Activated CD4-positive, alpha-beta T cell treated with anti-CD3 and anti-CD28 coated beads, Interleukin-2, amount 10 ng/mL, durations not matched to agents 24 days and 14 days (primary cell): ENCODE results near the gene IGFL3. TPM values are rescaled to one million over a fixed set of nuclear protein-coding genes. Genes with fewer than 3 reads are reported as not detected.
"Not testable (repeated sequence)": the region's sequence is repeated elsewhere in the genome, so short reads cannot be mapped to it uniquely, and the experiment has no call there.

Experiments
- DNase-seq: peaks from one replicate; pipeline ENCODE4 v3.0.0; 2022
- H3K27ac Mint-ChIP-seq: one replicate; pipeline ENCODE4 v1.8.0; 2022; ENCODE audit warnings: mild to moderate bottlenecking, mixed read lengths
- H3K27me3 Mint-ChIP-seq: one replicate; pipeline ENCODE4 v1.8.0; 2022; ENCODE audit warnings: mixed read lengths
- H3K36me3 Mint-ChIP-seq: one replicate; pipeline ENCODE4 v1.8.0; 2022; ENCODE audit warnings: low read depth, mild to moderate bottlenecking, mixed read lengths
- H3K4me1 Mint-ChIP-seq: one replicate; pipeline ENCODE4 v1.8.0; 2021; ENCODE audit warnings: mixed read lengths
- H3K4me3 Mint-ChIP-seq: one replicate; pipeline ENCODE4 v1.8.0; 2022; ENCODE audit warnings: mild to moderate bottlenecking, moderate library complexity, mixed read lengths
- H3K9me3 Mint-ChIP-seq: one replicate; pipeline ENCODE4 v1.8.0; 2021; ENCODE audit warnings: mixed read lengths
- intact Hi-C: fragments of 100-400 bp; cut with micrococcal nuclease; formaldehyde crosslinking; loops from one replicate; pipeline ENCODE4 v1.15.1; 2023
- total RNA-seq: library from RNA; stranded (reverse); gene quantifications from 2 replicates; pipeline ENCODE4 v1.2.3, GENCODE V29; 2022

IGFL3 gene
- total RNA-seq, 1 donor from 2014 or later = not detected

- H3K4me1 Mint-ChIP-seq = peaks cover 5% of the 10 kb centered on the region
- no peak overlapping the region for H3K4me3 Mint-ChIP-seq
- intact Hi-C loops = no loop called here
- no peak overlapping the region for H3K27ac Mint-ChIP-seq
- H3K36me3 Mint-ChIP-seq = no peaks in the 10 kb centered on the region
- peaks cover 26% of the 10 kb centered on the region for H3K27me3 Mint-ChIP-seq
- no peak for DNase-seq
- H3K9me3 Mint-ChIP-seq = no peaks in the 10 kb centered on the region
These were observed 14.6 kb downstream of the IGFL3 start for GRCh38 chr19:46109876-46110275.

GRCh38 chr19:46107371-46107770 is 17.1 kb downstream of the IGFL3 start:
- Mint-ChIP-seq H3K4me1 (no peaks in the 10 kb centered on the region), H3K27me3 (peaks cover 9% of the 10 kb centered on the region), H3K4me3 (no peak overlapping the region), H3K36me3 (no peaks in the 10 kb centered on the region), H3K27ac (no peak overlapping the region), H3K9me3 (no peaks in the 10 kb centered on the region)
- DNase-seq = no peak
- intact Hi-C loops = no loop called here

GRCh38 chr19:46102333-46102732 is 22.2 kb downstream of the IGFL3 start:
- H3K9me3 Mint-ChIP-seq, H3K4me1 Mint-ChIP-seq, intact Hi-C loops, DNase-seq, H3K36me3 Mint-ChIP-seq, H3K27ac Mint-ChIP-seq, H3K4me3 Mint-ChIP-seq: not testable (repeated sequence)
- H3K27me3 Mint-ChIP-seq = peaks cover 14% of the 10 kb centered on the region

GRCh38 chr19:46101293-46101692 is 23.2 kb downstream of the IGFL3 start:
- intact Hi-C loops = no loop called here
- no peak overlapping the region for H3K27ac Mint-ChIP-seq
- peaks cover 22% of the 10 kb centered on the region for H3K27me3 Mint-ChIP-seq
- no peaks in the 10 kb centered on the region for H3K4me1 Mint-ChIP-seq
- H3K4me3 Mint-ChIP-seq = no peak overlapping the region
- DNase-seq = no peak
- peaks cover 11% of the 10 kb centered on the region for H3K9me3 Mint-ChIP-seq
- no peaks in the 10 kb centered on the region for H3K36me3 Mint-ChIP-seq

GRCh38 chr19:46100344-46100743 is 24.1 kb downstream of the IGFL3 start:
- intact Hi-C loops = no loop called here
- no peak overlapping the region for H3K27ac Mint-ChIP-seq
- peaks cover 29% of the 10 kb centered on the region for H3K27me3 Mint-ChIP-seq
- no peak overlapping the region for H3K4me3 Mint-ChIP-seq
- H3K4me1 Mint-ChIP-seq = no peaks in the 10 kb centered on the region
- no peak for DNase-seq
- H3K9me3 Mint-ChIP-seq = peaks cover 11% of the 10 kb centered on the region
- no peaks in the 10 kb centered on the region for H3K36me3 Mint-ChIP-seq

- DNase-seq = no peak
- H3K27ac Mint-ChIP-seq = no peak overlapping the region
- H3K4me3 Mint-ChIP-seq = no peak overlapping the region
- peaks cover 27% of the 10 kb centered on the region for H3K9me3 Mint-ChIP-seq
- peaks cover 31% of the 10 kb centered on the region for H3K27me3 Mint-ChIP-seq
- H3K36me3 Mint-ChIP-seq = no peaks in the 10 kb centered on the region
- intact Hi-C loops = no loop called here
- H3K4me1 Mint-ChIP-seq = no peaks in the 10 kb centered on the region
These were observed 34.0 kb downstream of the IGFL3 start for GRCh38 chr19:46090444-46090843.

GRCh38 chr19:46089432-46089831 is 35.1 kb downstream of the IGFL3 start:
- H3K27ac Mint-ChIP-seq = no peak overlapping the region
- H3K4me3 Mint-ChIP-seq = no peak overlapping the region
- no peaks in the 10 kb centered on the region for H3K36me3 Mint-ChIP-seq
- H3K27me3 Mint-ChIP-seq = peaks cover 27% of the 10 kb centered on the region
- intact Hi-C loops = no loop called here
- H3K9me3 Mint-ChIP-seq = peaks cover 34% of the 10 kb centered on the region
- no peak for DNase-seq
- H3K4me1 Mint-ChIP-seq = no peaks in the 10 kb centered on the region

- Mint-ChIP-seq H3K27ac (no peak overlapping the region), H3K36me3 (no peaks in the 10 kb centered on the region), H3K9me3 (peaks cover 34% of the 10 kb centered on the region), H3K4me3 (no peak overlapping the region), H3K27me3 (peaks cover 26% of the 10 kb centered on the region), H3K4me1 (no peaks in the 10 kb centered on the region)
- intact Hi-C loops = no loop called here
- DNase-seq = no peak
These were observed 36.4 kb downstream of the IGFL3 start for GRCh38 chr19:46088101-46088500.

GRCh38 chr19:46085888-46086287 is 38.6 kb downstream of the IGFL3 start:
- no peak for DNase-seq
- Mint-ChIP-seq H3K27ac (no peak overlapping the region), H3K4me1 (no peaks in the 10 kb centered on the region), H3K4me3 (no peak overlapping the region), H3K9me3 (peaks cover 32% of the 10 kb centered on the region), H3K36me3 (no peaks in the 10 kb centered on the region), H3K27me3 (peaks cover 37% of the 10 kb centered on the region)
- intact Hi-C loops = no loop called here

- H3K9me3 Mint-ChIP-seq = peaks cover 17% of the 10 kb centered on the region
- H3K36me3 Mint-ChIP-seq = peaks cover 2% of the 10 kb centered on the region
- peaks cover 42% of the 10 kb centered on the region for H3K27me3 Mint-ChIP-seq
- H3K4me1 Mint-ChIP-seq = no peaks in the 10 kb centered on the region
- no peak overlapping the region for H3K27ac Mint-ChIP-seq
- intact Hi-C loops = loop anchor here (1.0 to 2.0 kb wide), 3 partner anchors 32 to 182 kb away; no protein-coding TSS in a partner anchor
- DNase-seq = no peak
- no peak overlapping the region for H3K4me3 Mint-ChIP-seq
These were observed 41.8 kb downstream of the IGFL3 start for GRCh38 chr19:46082728-46083050.

- H3K9me3 Mint-ChIP-seq = peaks cover 17% of the 10 kb centered on the region
- H3K4me1 Mint-ChIP-seq = peaks cover 2% of the 10 kb centered on the region
- H3K27ac Mint-ChIP-seq = no peak overlapping the region
- intact Hi-C loops = loop anchor here (1.0 to 2.0 kb wide), 3 partner anchors 33 to 182 kb away; no protein-coding TSS in a partner anchor
- H3K27me3 Mint-ChIP-seq = peaks cover 46% of the 10 kb centered on the region
- peaks cover 2% of the 10 kb centered on the region for H3K36me3 Mint-ChIP-seq
- H3K4me3 Mint-ChIP-seq = no peak overlapping the region
- peak; percentile 66 for DNase-seq
These were observed 42.4 kb downstream of the IGFL3 start for GRCh38 chr19:46081928-46082727.

GRCh38 chr19:46080561-46080960 is 43.9 kb downstream of the IGFL3 start:
- DNase-seq = no peak
- peaks cover 9% of the 10 kb centered on the region for H3K9me3 Mint-ChIP-seq
- peaks cover 2% of the 10 kb centered on the region for H3K4me1 Mint-ChIP-seq
- peaks cover 58% of the 10 kb centered on the region for H3K27me3 Mint-ChIP-seq
- intact Hi-C loops = no loop called here
- peaks cover 2% of the 10 kb centered on the region for H3K36me3 Mint-ChIP-seq
- H3K27ac Mint-ChIP-seq = no peak overlapping the region
- H3K4me3 Mint-ChIP-seq = no peak overlapping the region

GRCh38 chr19:46079576-46079975 is 44.9 kb downstream of the IGFL3 start:
- DNase-seq = no peak
- peaks cover 60% of the 10 kb centered on the region for H3K27me3 Mint-ChIP-seq
- H3K4me1 Mint-ChIP-seq = peaks cover 2% of the 10 kb centered on the region
- H3K27ac Mint-ChIP-seq = no peak overlapping the region
- intact Hi-C loops = no loop called here
- H3K9me3 Mint-ChIP-seq = no peaks in the 10 kb centered on the region
- H3K4me3 Mint-ChIP-seq = no peak overlapping the region
- peaks cover 2% of the 10 kb centered on the region for H3K36me3 Mint-ChIP-seq

GRCh38 chr19:46078573-46079332 is 45.7 kb downstream of the IGFL3 start:
- H3K4me3 Mint-ChIP-seq, H3K36me3 Mint-ChIP-seq, H3K4me1 Mint-ChIP-seq, H3K27ac Mint-ChIP-seq, intact Hi-C loops, H3K9me3 Mint-ChIP-seq: not testable (repeated sequence)
- DNase-seq = peak; percentile 71
- H3K27me3 Mint-ChIP-seq = peaks cover 59% of the 10 kb centered on the region
